CD14-positive monocyte (primary cell): ENCODE results near the gene RAI1. TPM values are rescaled to one million over a fixed set of nuclear protein-coding genes. Genes with fewer than 3 reads are reported as not detected.

ENCODE experiments used
- DNase-seq, 3 donors: peaks; one replicate each; pipeline ENCODE4 v3.0.0-alpha.2; 2011 to 2022
- H2AFZ ChIP-seq: 2 replicates; pipeline ENCODE4 v1.6.0; 2012; ENCODE audit warnings: mild to moderate bottlenecking, low read depth, low read length, inconsistent platforms; ENCODE audit not compliant: insufficient read depth, poor library complexity, severe bottlenecking
- H3K27ac ChIP-seq, 2 donors: 1 replicate in 1 of 2; 2 replicates in 1 of 2; pipeline ENCODE4 v1.5.1; 2012 to 2013; ENCODE audit warnings: low read length in 2 of 2, control low read depth in 1 of 2, inconsistent platforms in 1 of 2, low read depth in 1 of 2, mild to moderate bottlenecking in 1 of 2
- H3K27me3 ChIP-seq, 2 donors: one replicate each; pipeline versions ENCODE4 v1.6.0 to v1.6.1; 2011 to 2013; ENCODE audit warnings: low read length in 2 of 2; ENCODE audit not compliant: control insufficient read depth in 2 of 2, insufficient read depth in 2 of 2
- H3K36me3 ChIP-seq, 2 donors: replicated peaks in 1 of 2; 1 replicate in 1 of 2; 2 replicates in 1 of 2; pipeline versions ENCODE4 v1.5.1 to v1.6.1; 2012 to 2013; ENCODE audit warnings: low read length in 2 of 2, control low read depth in 1 of 2, inconsistent platforms in 1 of 2, mild to moderate bottlenecking in 1 of 2; ENCODE audit not compliant: insufficient read depth in 2 of 2, control insufficient read depth in 1 of 2
- H3K4me1 ChIP-seq, 2 donors: 1 replicate in 1 of 2; 2 replicates in 1 of 2; pipeline versions ENCODE4 v1.5.1 to v1.6.1; 2012 to 2013; ENCODE audit warnings: low read length in 2 of 2, control low read depth in 1 of 2, inconsistent platforms in 1 of 2, mild to moderate bottlenecking in 1 of 2, moderate library complexity in 1 of 2; ENCODE audit not compliant: insufficient read depth in 2 of 2, control insufficient read depth in 1 of 2
- H3K4me2 ChIP-seq: replicated peaks from 2 replicates; pipeline ENCODE3; 2012; ENCODE audit warnings: low read length, moderate library complexity, mild to moderate bottlenecking; ENCODE audit not compliant: poor library complexity, severe bottlenecking; ENCODE audit errors: extremely low read depth
- H3K4me3 ChIP-seq, 3 experiments: fragments of 200-600 bp in 1 of 3; sonication (generic) in 1 of 3; replicated peaks in 1 of 3; 1 replicate in 2 of 3; 2 replicates in 1 of 3; pipeline ENCODE4 v1.5.1; 2011 to 2013; ENCODE audit warnings: low read length in 3 of 3, mild to moderate bottlenecking in 3 of 3, control low read depth in 2 of 3, low read depth in 2 of 3, inconsistent platforms in 1 of 3, moderate library complexity in 1 of 3
- H3K79me2 ChIP-seq: 2 replicates; pipeline ENCODE4 v1.6.0; 2012; ENCODE audit warnings: mild to moderate bottlenecking, control low read depth, inconsistent platforms, low read length, moderate library complexity; ENCODE audit not compliant: insufficient read depth
- H3K9ac ChIP-seq: 2 replicates; pipeline ENCODE4 v1.6.0; 2017; ENCODE audit warnings: low read length, mild to moderate bottlenecking; ENCODE audit not compliant: insufficient read depth, poor library complexity, severe bottlenecking
- H3K9me3 ChIP-seq, 2 donors: replicated peaks in 1 of 2; 1 replicate in 1 of 2; 2 replicates in 1 of 2; pipeline versions ENCODE4 v1.5.1 to v1.6.1; 2012 to 2013; ENCODE audit warnings: low read length in 2 of 2, control low read depth in 1 of 2; ENCODE audit not compliant: control insufficient read depth in 1 of 2, insufficient read depth in 1 of 2
- H4K20me1 ChIP-seq: 2 replicates; pipeline ENCODE4 v1.6.0; 2012; ENCODE audit warnings: mild to moderate bottlenecking, low read length, control low read depth, moderate library complexity; ENCODE audit not compliant: insufficient read depth
- H3K27ac Mint-ChIP-seq, 7 donors: one replicate each; pipeline ENCODE4 v1.8.0; 2020; ENCODE audit warnings: mild to moderate bottlenecking in 7 of 7, mixed read lengths in 7 of 7, moderate library complexity in 6 of 7, inconsistent platforms in 2 of 7
- H3K27me3 Mint-ChIP-seq, 3 donors: one replicate each; pipeline ENCODE4 v1.8.0; 2021 to 2022; ENCODE audit warnings: low read depth in 3 of 3, mild to moderate bottlenecking in 3 of 3, mixed read lengths in 3 of 3, moderate library complexity in 3 of 3, inconsistent platforms in 1 of 3
- H3K36me3 Mint-ChIP-seq, 2 donors: one replicate each; pipeline ENCODE4 v1.8.0; 2020; ENCODE audit warnings: mixed read lengths in 2 of 2, inconsistent platforms in 1 of 2, mild to moderate bottlenecking in 1 of 2
- H3K4me1 Mint-ChIP-seq: one replicate; pipeline ENCODE4 v1.8.0; 2020; ENCODE audit warnings: mild to moderate bottlenecking, mixed read lengths
- H3K4me3 Mint-ChIP-seq, 2 donors: one replicate each; pipeline ENCODE4 v1.8.0; 2020; ENCODE audit warnings: mild to moderate bottlenecking in 2 of 2, mixed read lengths in 2 of 2, moderate library complexity in 1 of 2
- H3K9me3 Mint-ChIP-seq, 7 donors: one replicate each; pipeline ENCODE4 v1.8.0; 2020 to 2022; ENCODE audit warnings: mixed read lengths in 7 of 7, mild to moderate bottlenecking in 6 of 7, moderate library complexity in 6 of 7, inconsistent platforms in 2 of 7
- WGBS: methylation state at CpG from one replicate; pipeline ENCODE4 v1.1.5; 2013; ENCODE audit warnings: missing lambda C conversion rate; ENCODE audit not compliant: insufficient coverage; 5-methylcytosine and 5-hydroxymethylcytosine counted together
- intact Hi-C, 2 donors: fragments of 100-400 bp; cut with micrococcal nuclease; formaldehyde crosslinking; loops; one replicate each; pipeline versions ENCODE4 v1.15.0 to v1.15.1; 2023
- polyA plus RNA-seq, 3 donors: library from polyadenylated mRNA; depleted of rRNA in 1 of 3; unstranded in 2 of 3; stranded (reverse) in 1 of 3; fragments of 300-500 nt in 2 of 3; fragments of >200 nt in 1 of 3; fragmentation: Illumina TruSeq in 2 of 3; gene quantifications; 1 replicate in 2 of 3; 2 replicates in 1 of 3; pipeline ENCODE4 v1.2.3, GENCODE V29; 2012 to 2021
- TF ChIP-seq, protein P1 (sequence below): fragments of 200-600 bp; IDR thresholded peaks from one replicate; pipeline ENCODE4 v1.8.0; 2022; ENCODE audit warnings: antibody characterized with exemption, mild to moderate bottlenecking

RAI1 gene
- polyA plus RNA-seq, 3 donors: 0.89 to 4.4 (median 1.5) TPM

DNA sequence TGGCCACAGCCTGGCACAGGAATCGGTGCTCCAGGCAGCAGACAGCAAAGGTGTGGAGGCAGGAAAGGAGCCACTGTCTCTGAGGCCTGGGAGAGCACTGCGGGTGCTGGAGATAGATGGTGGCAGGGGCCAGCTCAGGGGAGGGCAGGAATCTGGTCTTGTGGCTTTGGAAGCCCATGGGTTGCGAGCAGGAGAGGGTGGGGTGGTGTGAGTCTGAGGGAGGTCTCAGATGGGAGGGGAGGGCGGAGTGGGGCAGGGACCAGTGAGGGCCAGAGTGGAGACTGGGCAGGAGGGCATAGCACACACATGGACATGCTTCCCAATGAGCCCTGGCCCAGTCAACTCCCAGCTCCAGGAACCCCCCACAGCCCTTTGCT is 85.5 kb downstream of the RAI1 start:
- H3K4me1 Mint-ChIP-seq: peaks cover 9% of the 10 kb centered on the region
- H3K4me3 Mint-ChIP-seq: no peak overlapping the region
- no peak overlapping the region for H3K27ac Mint-ChIP-seq
- peaks cover 5% of the 10 kb centered on the region for H3K79me2 ChIP-seq
- no peak overlapping the region for H3K4me3 ChIP-seq
- intact Hi-C loops: no loop called here
- DNase-seq: no peak
- no peak overlapping the region for H2AFZ ChIP-seq
- H4K20me1 ChIP-seq: peaks cover 74% of the 10 kb centered on the region
- peaks cover 0 to 2% (median 0%) of the 10 kb centered on the region in 3 donors for H3K27me3 Mint-ChIP-seq
- peaks cover 0 to 15% of the 10 kb centered on the region in 2 donors for H3K36me3 ChIP-seq
- no peak overlapping the region for H3K27ac ChIP-seq
- H3K27me3 ChIP-seq: no peaks in the 10 kb centered on the region
- 93% methylated on average over 2 of the region's 4 CpGs for WGBS
- H3K4me1 ChIP-seq: no peaks in the 10 kb centered on the region
- TF ChIP-seq, protein P1, sequence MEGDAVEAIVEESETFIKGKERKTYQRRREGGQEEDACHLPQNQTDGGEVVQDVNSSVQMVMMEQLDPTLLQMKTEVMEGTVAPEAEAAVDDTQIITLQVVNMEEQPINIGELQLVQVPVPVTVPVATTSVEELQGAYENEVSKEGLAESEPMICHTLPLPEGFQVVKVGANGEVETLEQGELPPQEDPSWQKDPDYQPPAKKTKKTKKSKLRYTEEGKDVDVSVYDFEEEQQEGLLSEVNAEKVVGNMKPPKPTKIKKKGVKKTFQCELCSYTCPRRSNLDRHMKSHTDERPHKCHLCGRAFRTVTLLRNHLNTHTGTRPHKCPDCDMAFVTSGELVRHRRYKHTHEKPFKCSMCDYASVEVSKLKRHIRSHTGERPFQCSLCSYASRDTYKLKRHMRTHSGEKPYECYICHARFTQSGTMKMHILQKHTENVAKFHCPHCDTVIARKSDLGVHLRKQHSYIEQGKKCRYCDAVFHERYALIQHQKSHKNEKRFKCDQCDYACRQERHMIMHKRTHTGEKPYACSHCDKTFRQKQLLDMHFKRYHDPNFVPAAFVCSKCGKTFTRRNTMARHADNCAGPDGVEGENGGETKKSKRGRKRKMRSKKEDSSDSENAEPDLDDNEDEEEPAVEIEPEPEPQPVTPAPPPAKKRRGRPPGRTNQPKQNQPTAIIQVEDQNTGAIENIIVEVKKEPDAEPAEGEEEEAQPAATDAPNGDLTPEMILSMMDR: no peak
- no peak overlapping the region for H3K9ac ChIP-seq
- H3K9me3 Mint-ChIP-seq: no peaks in the 10 kb centered on the region
- peaks cover 13 to 15% of the 10 kb centered on the region in 2 donors for H3K36me3 Mint-ChIP-seq
- H3K9me3 ChIP-seq: no peaks in the 10 kb centered on the region
- H3K4me2 ChIP-seq: no peak overlapping the region

DNA sequence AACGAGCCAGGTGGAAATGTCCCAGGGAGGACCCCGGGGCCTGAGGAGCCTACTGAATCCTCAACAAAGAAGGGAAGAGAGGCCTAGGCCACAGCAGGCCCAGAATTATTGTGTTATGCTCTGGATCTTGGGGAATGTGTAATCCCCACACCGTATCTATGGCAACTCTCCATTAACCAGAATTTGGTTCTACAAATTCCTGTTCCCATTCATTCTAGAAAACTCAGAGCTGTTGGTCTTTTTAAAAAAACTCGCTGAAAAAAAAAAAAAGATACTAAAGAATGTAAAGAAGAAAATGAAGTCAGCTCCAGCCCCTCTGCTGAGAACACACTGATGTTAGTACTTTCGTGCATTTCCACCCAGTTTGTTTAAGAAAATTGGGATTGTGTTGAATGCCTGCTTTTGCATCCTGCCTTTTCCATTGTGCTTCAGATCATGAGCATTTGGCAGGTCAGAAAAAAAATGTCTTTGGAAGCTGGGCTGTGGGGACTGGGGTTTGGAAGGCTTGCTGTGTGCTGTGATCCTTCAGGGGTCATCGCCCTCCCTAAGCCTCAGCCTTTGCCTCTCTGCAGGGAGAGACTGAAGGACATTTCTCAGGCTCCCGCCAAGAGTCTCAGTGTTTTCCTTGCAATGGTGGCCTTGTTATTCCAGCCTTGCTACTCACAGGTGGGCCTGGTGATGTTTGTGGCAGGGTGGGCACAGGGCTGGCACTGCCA is 86.1 kb downstream of the RAI1 start:
- TF ChIP-seq, protein P1: no peak
- Histone ChIP-seq H3K27me3 (no peaks in the 10 kb centered on the region), H2AFZ (no peak overlapping the region), H3K4me3 (no peak overlapping the region), H3K36me3 (peaks cover 0 to 15% of the 10 kb centered on the region in 2 donors), H3K9me3 (no peaks in the 10 kb centered on the region), H4K20me1 (peaks cover 74% of the 10 kb centered on the region), H3K27ac (no peak overlapping the region), H3K4me1 (no peaks in the 10 kb centered on the region), H3K79me2 (peaks cover 5% of the 10 kb centered on the region), H3K9ac (no peak overlapping the region), H3K4me2 (no peak overlapping the region)
- intact Hi-C loops: no loop called here
- Mint-ChIP-seq H3K4me3 (no peak overlapping the region), H3K36me3 (peaks cover 13 to 15% of the 10 kb centered on the region in 2 donors), H3K9me3 (no peaks in the 10 kb centered on the region), H3K27ac (no peak overlapping the region), H3K27me3 (peaks cover 0 to 2% (median 0%) of the 10 kb centered on the region in 3 donors), H3K4me1 (peaks cover 9% of the 10 kb centered on the region)
- DNase-seq: no peak
- 100% methylated on average over 2 of the region's 7 CpGs for WGBS
